ENCODE data around the gene GAPDH.
A peak's percentile ranks its signal among the peaks of the same experiment; 100 is the strongest.

Gene GAPDH

DNA sequence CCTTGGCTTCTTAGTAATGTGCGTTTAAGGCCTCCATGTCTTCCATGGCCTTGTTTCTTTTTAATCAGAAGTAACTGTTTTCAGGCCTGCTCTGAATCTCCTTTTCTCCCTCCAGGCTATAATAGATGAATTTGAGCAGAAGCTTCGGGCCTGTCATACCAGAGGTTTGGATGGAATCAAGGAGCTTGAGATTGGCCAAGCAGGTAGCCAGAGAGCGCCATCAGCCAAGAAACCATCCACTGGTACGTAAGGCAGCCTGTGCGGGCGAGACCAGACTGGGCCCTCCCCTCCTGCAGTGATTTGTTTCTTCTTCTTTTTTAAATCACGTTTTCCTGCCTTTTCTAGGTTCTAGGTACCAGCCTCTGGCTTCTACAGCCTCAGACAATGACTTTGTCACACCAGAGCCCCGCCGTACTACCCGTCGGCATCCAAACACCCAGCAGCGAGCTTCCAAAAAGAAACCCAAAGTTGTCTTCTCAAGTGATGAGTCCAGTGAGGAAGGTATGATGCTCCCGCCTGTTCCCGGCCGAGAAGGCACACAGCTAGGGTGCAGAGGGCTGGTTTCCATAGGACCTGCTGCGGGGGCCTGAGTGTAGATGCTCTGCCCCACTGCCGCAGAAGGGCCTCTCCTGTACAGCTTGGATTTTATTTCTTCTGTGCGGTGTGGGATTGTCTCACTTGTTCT, 3.6 kb upstream of the GAPDH start:
- no peak for DNase-seq

GRCh38 chr12:6532051-6532926, 2.0 kb upstream of the GAPDH start:
- peak in 1 of 2 experiments; percentile 15 for DNase-seq

GRCh38 chr12:6532927-6533652, 1.2 kb upstream of the GAPDH start:
- DNase-seq = peak in 1 of 2 experiments; percentile 18

- no peak for DNase-seq
Observed at GRCh38 chr12:6533653-6533922, 729 bp upstream of the GAPDH start.

DNA sequence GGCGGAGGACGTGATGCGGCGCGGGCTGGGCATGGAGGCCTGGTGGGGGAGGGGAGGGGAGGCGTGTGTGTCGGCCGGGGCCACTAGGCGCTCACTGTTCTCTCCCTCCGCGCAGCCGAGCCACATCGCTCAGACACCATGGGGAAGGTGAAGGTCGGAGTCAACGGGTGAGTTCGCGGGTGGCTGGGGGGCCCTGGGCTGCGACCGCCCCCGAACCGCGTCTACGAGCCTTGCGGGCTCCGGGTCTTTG, 303 bp downstream of the GAPDH start:
- DNase-seq = no peak

DNA sequence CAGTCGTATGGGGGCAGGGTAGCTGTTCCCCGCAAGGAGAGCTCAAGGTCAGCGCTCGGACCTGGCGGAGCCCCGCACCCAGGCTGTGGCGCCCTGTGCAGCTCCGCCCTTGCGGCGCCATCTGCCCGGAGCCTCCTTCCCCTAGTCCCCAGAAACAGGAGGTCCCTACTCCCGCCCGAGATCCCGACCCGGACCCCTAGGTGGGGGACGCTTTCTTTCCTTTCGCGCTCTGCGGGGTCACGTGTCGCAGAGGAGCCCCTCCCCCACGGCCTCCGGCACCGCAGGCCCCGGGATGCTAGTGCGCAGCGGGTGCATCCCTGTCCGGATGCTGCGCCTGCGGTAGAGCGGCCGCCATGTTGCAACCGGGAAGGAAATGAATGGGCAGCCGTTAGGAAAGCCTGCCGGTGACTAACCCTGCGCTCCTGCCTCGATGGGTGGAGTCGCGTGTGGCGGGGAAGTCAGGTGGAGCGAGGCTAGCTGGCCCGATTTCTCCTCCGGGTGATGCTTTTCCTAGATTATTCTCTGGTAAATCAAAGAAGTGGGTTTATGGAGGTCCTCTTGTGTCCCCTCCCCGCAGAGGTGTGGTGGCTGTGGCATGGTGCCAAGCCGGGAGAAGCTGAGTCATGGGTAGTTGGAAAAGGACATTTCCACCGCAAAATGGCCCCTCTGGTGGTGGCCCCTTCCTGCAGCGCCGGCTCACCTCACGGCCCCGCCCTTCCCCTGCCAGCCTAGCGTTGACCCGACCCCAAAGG, 804 bp downstream of the GAPDH start:
- no peak for DNase-seq

DNA sequence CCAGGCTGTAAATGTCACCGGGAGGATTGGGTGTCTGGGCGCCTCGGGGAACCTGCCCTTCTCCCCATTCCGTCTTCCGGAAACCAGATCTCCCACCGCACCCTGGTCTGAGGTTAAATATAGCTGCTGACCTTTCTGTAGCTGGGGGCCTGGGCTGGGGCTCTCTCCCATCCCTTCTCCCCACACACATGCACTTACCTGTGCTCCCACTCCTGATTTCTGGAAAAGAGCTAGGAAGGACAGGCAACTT, 1.3 kb downstream of the GAPDH start:
- DNase-seq = no peak

DNA sequence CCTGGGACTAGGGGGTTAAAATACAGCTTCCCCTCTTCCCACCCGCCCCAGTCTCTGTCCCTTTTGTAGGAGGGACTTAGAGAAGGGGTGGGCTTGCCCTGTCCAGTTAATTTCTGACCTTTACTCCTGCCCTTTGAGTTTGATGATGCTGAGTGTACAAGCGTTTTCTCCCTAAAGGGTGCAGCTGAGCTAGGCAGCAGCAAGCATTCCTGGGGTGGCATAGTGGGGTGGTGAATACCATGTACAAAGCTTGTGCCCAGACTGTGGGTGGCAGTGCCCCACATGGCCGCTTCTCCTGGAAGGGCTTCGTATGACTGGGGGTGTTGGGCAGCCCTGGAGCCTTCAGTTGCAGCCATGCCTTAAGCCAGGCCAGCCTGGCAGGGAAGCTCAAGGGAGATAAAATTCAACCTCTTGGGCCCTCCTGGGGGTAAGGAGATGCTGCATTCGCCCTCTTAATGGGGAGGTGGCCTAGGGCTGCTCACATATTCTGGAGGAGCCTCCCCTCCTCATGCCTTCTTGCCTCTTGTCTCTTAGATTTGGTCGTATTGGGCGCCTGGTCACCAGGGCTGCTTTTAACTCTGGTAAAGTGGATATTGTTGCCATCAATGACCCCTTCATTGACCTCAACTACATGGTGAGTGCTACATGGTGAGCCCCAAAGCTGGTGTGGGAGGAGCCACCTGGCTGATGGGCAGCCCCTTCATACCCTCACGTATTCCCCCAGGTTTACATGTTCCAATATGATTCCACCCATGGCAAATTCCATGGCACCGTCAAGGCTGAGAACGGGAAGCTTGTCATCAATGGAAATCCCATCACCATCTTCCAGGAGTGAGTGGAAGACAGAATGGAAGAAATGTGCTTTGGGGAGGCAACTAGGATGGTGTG, 1.9 kb downstream of the GAPDH start:
- DNase-seq = no peak

DNA sequence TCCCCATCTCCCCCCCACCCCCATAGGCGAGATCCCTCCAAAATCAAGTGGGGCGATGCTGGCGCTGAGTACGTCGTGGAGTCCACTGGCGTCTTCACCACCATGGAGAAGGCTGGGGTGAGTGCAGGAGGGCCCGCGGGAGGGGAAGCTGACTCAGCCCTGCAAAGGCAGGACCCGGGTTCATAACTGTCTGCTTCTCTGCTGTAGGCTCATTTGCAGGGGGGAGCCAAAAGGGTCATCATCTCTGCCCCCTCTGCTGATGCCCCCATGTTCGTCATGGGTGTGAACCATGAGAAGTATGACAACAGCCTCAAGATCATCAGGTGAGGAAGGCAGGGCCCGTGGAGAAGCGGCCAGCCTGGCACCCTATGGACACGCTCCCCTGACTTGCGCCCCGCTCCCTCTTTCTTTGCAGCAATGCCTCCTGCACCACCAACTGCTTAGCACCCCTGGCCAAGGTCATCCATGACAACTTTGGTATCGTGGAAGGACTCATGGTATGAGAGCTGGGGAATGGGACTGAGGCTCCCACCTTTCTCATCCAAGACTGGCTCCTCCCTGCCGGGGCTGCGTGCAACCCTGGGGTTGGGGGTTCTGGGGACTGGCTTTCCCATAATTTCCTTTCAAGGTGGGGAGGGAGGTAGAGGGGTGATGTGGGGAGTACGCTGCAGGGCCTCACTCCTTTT, 2.7 kb downstream of the GAPDH start:
- no peak for DNase-seq

GRCh38 chr12:6537580-6538419, 3.5 kb downstream of the GAPDH start:
- DNase-seq = peak in 1 of 2 experiments; percentile 8

- DNase-seq = no peak
Observed at GRCh38 chr12:6538420-6539313, 4.3 kb downstream of the GAPDH start.

DNA sequence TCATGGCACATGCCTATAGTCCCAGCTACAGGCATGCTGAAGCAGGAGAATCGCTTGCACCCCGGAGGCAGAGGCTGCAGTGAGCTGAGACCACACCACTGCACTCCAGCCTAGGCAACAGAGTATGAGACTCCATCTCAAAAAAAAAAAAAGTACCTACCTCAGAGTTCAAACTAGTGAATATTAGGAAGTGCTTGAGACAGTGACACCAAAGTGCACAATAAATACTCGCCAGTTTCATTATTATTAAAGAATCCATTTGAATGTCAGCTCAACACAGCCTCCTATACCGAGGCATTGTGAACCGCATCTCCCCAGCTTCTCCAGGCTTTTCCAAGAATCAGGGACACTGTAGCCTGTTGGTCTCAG, 5.0 kb downstream of the GAPDH start:
- no peak for DNase-seq

GRCh38 chr12:6539707-6540134, 5.4 kb downstream of the GAPDH start:
- no peak for DNase-seq

GRCh38 chr12:6540181-6540877, 6.0 kb downstream of the GAPDH start:
- DNase-seq = no peak

- no peak for DNase-seq
Observed at GRCh38 chr12:6541371-6542165, 7.3 kb downstream of the GAPDH start.

DNA sequence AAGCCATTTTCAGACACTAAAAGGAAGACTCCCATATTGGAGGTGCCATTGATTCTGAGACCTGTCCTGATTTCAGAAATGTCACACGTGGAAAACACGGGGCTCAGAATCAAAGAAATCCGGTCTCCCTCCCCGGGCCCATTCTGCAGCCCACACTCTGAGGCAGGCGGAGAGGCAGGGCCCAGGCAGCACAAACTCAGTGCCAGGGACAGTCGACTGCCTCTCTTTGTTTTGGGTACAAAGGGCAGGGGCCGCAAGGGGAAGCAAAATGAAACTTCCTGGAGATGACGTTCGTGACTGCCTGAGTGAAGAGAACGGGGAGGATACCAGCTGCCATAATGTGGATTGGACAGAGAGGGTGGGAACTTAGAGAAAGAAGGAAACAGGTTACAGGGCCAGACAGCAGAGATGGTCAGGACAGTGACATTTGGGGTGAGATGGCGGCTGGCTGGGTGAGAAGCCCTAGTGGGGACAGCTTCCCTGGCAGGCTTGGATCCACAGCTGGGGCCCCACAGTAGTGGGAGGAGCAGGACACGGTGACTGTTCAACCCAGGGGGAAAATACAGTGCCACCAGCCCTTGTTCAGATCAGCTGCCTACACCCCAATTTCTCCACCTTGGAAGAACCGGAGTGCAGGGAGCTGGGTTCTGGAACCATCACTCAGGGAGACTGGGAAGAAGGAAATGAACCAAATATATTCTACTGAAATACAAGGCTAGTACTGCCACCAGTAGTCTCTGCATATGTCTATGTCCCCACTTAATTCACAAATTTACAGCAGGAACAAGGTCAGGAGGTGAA, 8.1 kb downstream of the GAPDH start:
- DNase-seq = no peak

DNA sequence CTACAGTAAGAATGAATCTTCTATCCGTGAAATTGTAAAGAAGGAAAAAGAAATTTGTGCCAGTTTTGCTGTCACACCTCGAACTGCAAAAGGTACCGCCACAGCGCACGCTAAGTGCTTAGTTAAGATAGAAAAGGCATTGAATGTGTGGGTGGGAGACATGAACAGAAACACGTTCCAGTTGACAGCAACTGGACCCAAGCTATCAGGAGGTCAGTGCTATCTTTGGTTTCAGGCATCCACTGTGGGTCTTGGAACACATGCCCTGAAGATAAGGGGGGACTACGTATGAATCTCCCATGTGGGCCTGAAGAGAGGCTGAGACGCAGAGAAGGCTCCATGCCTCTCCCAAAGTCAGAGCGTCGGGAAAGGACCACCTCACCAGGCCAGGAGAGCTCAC, 11.7 kb downstream of the GAPDH start:
- DNase-seq = no peak

DNA sequence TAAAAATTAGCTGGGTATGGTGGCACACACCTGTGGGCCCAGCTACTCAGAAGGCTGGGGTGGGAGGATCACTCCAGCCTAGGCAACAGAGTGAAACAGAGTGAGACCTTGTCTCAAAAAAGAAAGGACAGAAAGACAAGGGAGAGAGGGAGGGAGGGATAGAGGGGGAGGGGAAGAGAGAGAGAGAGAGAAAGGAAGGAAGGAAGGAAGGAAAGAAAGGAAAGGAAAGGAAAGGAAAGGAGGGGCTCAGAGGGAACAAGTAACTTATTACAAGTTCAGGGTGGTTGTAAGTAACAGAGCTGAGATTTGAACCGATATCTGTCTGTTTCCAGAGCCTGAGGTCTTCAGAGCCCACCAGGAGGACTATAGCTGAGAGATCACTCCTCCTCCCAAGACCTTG, 13.2 kb downstream of the GAPDH start:
- DNase-seq = no peak

Measured in cerebellar nuclear complex (tissue), 1 donor.